Activated CD4-positive, alpha-beta T cell treated with anti-CD3 and anti-CD28 coated beads for 1 hour (primary cell): ENCODE measurements around the gene HCFC1R1.

Experiments
- DNase-seq: peaks from one replicate; pipeline ENCODE4 v3.0.0-alpha.2; 2020

The HCFC1R1 gene

GRCh38 chr16:2973093-2973492, 50.6 kb downstream of the HCFC1R1 start:
- DNase-seq: no peak
